Mesendoderm (in vitro differentiated cells): ENCODE results near the gene DBH.

Experiments
- DNase-seq: peaks from one replicate; pipeline ENCODE4 v3.0.0; 2013
- H2AK5ac ChIP-seq: 2 replicates; pipeline ENCODE4 v1.6.1; 2013; ENCODE audit warnings: low read length, inconsistent platforms
- H2BK120ac ChIP-seq: 2 replicates; pipeline ENCODE4 v1.6.1; 2013; ENCODE audit warnings: low read depth, mild to moderate bottlenecking, low read length, moderate library complexity, mixed read lengths
- H2BK15ac ChIP-seq: replicated peaks from 2 replicates; pipeline ENCODE4 v1.6.1; 2013; ENCODE audit warnings: low read depth, mild to moderate bottlenecking, moderate library complexity
- H2BK5ac ChIP-seq: 2 replicates; pipeline ENCODE4 v1.6.1; 2013; ENCODE audit warnings: low read length, inconsistent platforms
- H3K18ac ChIP-seq: 2 replicates; pipeline ENCODE4 v1.6.1; 2013; ENCODE audit warnings: mild to moderate bottlenecking, low read length, mixed read lengths
- H3K23ac ChIP-seq: one replicate; pipeline ENCODE4 v1.6.1; 2013; ENCODE audit warnings: low read length
- H3K27ac ChIP-seq: 2 replicates; pipeline ENCODE4 v1.5.1; 2013; ENCODE audit warnings: low read depth, mild to moderate bottlenecking, inconsistent platforms, low read length, moderate library complexity
- H3K27me3 ChIP-seq: 2 replicates; pipeline ENCODE4 v1.6.1; 2013; ENCODE audit warnings: low read length, control low read depth, mild to moderate bottlenecking, inconsistent platforms; ENCODE audit not compliant: insufficient read depth, poor library complexity
- H3K36me3 ChIP-seq: 2 replicates; pipeline ENCODE4 v1.6.1; 2013; ENCODE audit warnings: low read length, inconsistent platforms; ENCODE audit not compliant: control insufficient read depth, insufficient read depth
- H3K4ac ChIP-seq: one replicate; pipeline ENCODE4 v1.6.1; 2013; ENCODE audit warnings: low read depth, mild to moderate bottlenecking, low read length, moderate library complexity
- H3K4me1 ChIP-seq: 2 replicates; pipeline ENCODE4 v1.6.1; 2013; ENCODE audit warnings: low read depth, low read length, inconsistent platforms; ENCODE audit not compliant: control insufficient read depth
- H3K4me2 ChIP-seq: 2 replicates; pipeline ENCODE4 v1.6.1; 2013; ENCODE audit warnings: low read length
- H3K4me3 ChIP-seq: 2 replicates; pipeline ENCODE4 v1.5.1; 2013; ENCODE audit warnings: mild to moderate bottlenecking, low read length
- H3K56ac ChIP-seq: one replicate; pipeline ENCODE4 v1.6.1; 2013; ENCODE audit warnings: low read length
- H3K79me1 ChIP-seq: 2 replicates; pipeline ENCODE4 v1.6.1; 2013; ENCODE audit warnings: low read length, inconsistent platforms
- H3K79me2 ChIP-seq: 2 replicates; pipeline ENCODE4 v1.6.1; 2013; ENCODE audit warnings: mild to moderate bottlenecking, low read length; ENCODE audit not compliant: control insufficient read depth, insufficient read depth
- H3K9ac ChIP-seq: 2 replicates; pipeline ENCODE4 v1.6.1; 2013; ENCODE audit warnings: low read length, inconsistent platforms
- H4K5ac ChIP-seq: one replicate; pipeline ENCODE4 v1.6.1; 2013; ENCODE audit warnings: low read length
- H4K8ac ChIP-seq: one replicate; pipeline ENCODE4 v1.6.1; 2013; ENCODE audit warnings: low read depth, mild to moderate bottlenecking, control low read depth, low read length, moderate library complexity
- WGBS: extraction: QIAGEN DNeasy Blood & Tissue Kit; methylation state at CpG from one replicate; pipeline ENCODE4 v1.1.7; 2013; ENCODE audit warnings: low lambda C conversion rate, missing lambda C conversion rate; ENCODE audit not compliant: insufficient coverage; ENCODE audit errors: extremely low coverage; 5-methylcytosine and 5-hydroxymethylcytosine counted together

Gene DBH

DNA sequence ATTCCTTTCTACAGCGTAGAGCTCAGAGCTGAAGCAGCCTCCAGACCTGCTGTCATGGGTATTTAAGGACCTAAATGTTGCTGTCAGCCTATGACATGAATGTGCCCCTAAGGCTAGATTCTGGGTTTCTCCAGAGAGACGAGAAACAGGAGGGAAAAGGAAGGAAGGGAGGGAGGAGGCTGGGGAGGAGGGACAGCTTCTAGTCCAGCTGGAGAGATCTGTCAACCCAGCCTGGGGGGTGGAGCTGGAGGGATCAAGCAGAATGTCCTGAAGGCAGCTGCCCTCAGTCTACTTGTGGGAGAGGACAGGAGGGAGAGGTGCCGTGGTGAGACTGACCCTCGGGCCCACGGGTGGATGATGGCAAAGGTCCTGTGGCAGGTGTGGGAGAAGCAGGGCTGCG, 1.1 kb upstream of the DBH start:
- WGBS: no CpG with 5 or more reads among the region's 6 CpGs
- Histone ChIP-seq H3K56ac (no peak overlapping the region), H2BK5ac (no peak overlapping the region), H3K27ac (no peak overlapping the region), H2AK5ac (no peak overlapping the region), H3K4me1 (no peaks in the 10 kb centered on the region), H3K79me1 (no peaks in the 10 kb centered on the region), H3K18ac (no peak overlapping the region), H3K9ac (no peak overlapping the region), H3K4ac (no peak overlapping the region), H3K27me3 (no peaks in the 10 kb centered on the region), H3K79me2 (no peaks in the 10 kb centered on the region), H2BK15ac (no peak overlapping the region), H4K8ac (no peak overlapping the region), H3K36me3 (no peaks in the 10 kb centered on the region), H3K4me3 (no peak overlapping the region), H3K23ac (no peak overlapping the region), H2BK120ac (no peak overlapping the region), H3K4me2 (no peak overlapping the region), H4K5ac (no peak overlapping the region)
- no peak for DNase-seq

DNA sequence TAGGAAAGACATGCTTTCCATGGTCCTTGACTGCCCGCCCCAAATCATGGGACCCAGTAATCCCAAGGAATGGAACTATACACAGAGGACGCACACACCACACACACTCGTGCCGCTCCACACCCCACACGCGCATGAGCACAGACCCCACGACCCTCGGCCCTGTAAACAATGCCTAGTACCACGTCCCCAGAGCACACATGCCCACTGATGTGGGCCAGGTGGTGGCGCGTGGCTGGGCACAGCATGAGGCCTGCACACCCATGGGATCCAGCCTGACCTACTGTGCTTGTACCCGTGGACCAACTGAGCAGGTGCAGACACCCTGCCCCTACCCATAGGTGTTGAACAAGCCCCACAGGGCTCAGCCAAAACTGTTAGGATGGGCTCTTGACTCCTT, 739 bp downstream of the DBH start:
- H3K27ac ChIP-seq: no peak overlapping the region
- no peak overlapping the region for H2BK5ac ChIP-seq
- H3K56ac ChIP-seq: no peak overlapping the region
- no peak overlapping the region for H3K4me2 ChIP-seq
- no peaks in the 10 kb centered on the region for H3K4me1 ChIP-seq
- H3K4ac ChIP-seq: no peak overlapping the region
- no peak overlapping the region for H2BK120ac ChIP-seq
- no peak overlapping the region for H4K5ac ChIP-seq
- no peak overlapping the region for H2BK15ac ChIP-seq
- DNase-seq: no peak
- H3K23ac ChIP-seq: no peak overlapping the region
- no peak overlapping the region for H4K8ac ChIP-seq
- H3K18ac ChIP-seq: no peak overlapping the region
- no peak overlapping the region for H2AK5ac ChIP-seq
- WGBS: no CpG with 5 or more reads among the region's 12 CpGs
- H3K79me1 ChIP-seq: no peaks in the 10 kb centered on the region
- no peak overlapping the region for H3K4me3 ChIP-seq
- H3K36me3 ChIP-seq: no peaks in the 10 kb centered on the region
- no peaks in the 10 kb centered on the region for H3K79me2 ChIP-seq
- H3K9ac ChIP-seq: no peak overlapping the region
- H3K27me3 ChIP-seq: no peaks in the 10 kb centered on the region

DNA sequence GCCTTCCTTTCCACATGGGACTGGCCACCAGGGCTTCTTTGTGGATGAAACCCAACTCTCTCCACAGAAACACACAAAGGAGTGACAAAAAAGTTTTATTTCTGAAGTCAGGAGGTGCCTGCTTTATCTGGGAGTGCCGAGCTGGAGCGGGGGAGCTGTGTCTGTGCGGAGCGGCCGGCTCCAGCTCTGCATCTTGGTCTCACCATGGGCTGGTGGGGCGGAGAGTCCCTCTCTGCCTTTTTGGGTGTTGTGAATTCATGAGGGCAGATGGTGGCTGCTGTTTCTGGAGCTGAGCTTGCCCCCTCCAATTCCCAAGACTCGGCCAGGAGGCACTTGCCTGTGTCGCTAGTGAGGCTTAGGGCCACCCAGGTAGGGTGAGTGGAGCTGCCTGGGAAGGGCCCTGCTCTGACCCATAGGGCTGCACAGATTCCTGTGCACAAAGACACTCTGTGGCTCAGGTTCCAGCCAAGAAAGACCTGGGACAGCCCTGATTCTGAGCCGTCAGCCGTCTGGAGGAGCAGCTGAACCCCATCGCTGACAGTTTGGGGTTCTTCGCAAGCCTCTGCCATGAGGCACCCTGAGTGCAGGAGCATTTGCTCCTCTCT, 1.4 kb downstream of the DBH start:
- Histone ChIP-seq H3K27me3 (no peaks in the 10 kb centered on the region), H2BK120ac (no peak overlapping the region), H3K23ac (no peak overlapping the region), H3K4ac (no peak overlapping the region), H3K4me1 (no peaks in the 10 kb centered on the region), H2BK15ac (no peak overlapping the region), H4K5ac (no peak overlapping the region), H3K18ac (no peak overlapping the region), H3K79me1 (no peaks in the 10 kb centered on the region), H3K56ac (no peak overlapping the region), H2AK5ac (no peak overlapping the region), H3K4me2 (no peak overlapping the region), H3K79me2 (no peaks in the 10 kb centered on the region), H2BK5ac (no peak overlapping the region), H3K9ac (no peak overlapping the region), H3K27ac (no peak overlapping the region), H3K36me3 (no peaks in the 10 kb centered on the region), H3K4me3 (no peak overlapping the region), H4K8ac (no peak overlapping the region)
- no CpG with 5 or more reads among the region's 12 CpGs for WGBS
- no peak for DNase-seq

DNA sequence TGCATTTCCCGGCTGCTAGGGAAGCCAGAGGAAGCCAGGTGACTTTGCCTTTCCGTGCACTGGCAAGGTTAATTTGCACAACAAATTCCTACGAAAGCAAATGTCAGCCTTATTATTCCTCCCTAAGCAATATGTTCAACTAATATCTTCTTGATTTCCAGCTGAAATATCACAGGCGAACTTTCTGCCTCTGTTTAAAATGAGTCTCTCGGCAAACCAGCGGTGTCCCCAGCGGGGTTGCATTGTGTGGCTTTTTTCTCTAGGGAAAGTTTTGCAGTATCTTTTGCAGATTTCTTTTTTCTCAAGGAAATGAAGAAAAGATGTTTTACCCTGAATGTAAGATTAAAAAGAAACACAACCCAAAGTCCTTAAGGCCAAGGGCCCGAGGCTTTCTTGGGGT, 1.9 kb downstream of the DBH start:
- Histone ChIP-seq H3K23ac (no peak overlapping the region), H4K5ac (no peak overlapping the region), H3K4me3 (no peak overlapping the region), H2BK15ac (no peak overlapping the region), H3K27me3 (no peaks in the 10 kb centered on the region), H2AK5ac (no peak overlapping the region), H3K56ac (no peak overlapping the region), H3K36me3 (no peaks in the 10 kb centered on the region), H3K79me2 (no peaks in the 10 kb centered on the region), H2BK120ac (no peak overlapping the region), H4K8ac (no peak overlapping the region), H3K4me2 (no peak overlapping the region), H3K4ac (no peak overlapping the region), H3K4me1 (no peaks in the 10 kb centered on the region), H3K79me1 (no peaks in the 10 kb centered on the region), H3K18ac (no peak overlapping the region), H3K9ac (no peak overlapping the region), H3K27ac (no peak overlapping the region), H2BK5ac (no peak overlapping the region)
- WGBS: no CpG with 5 or more reads among the region's 8 CpGs
- DNase-seq: no peak

DNA sequence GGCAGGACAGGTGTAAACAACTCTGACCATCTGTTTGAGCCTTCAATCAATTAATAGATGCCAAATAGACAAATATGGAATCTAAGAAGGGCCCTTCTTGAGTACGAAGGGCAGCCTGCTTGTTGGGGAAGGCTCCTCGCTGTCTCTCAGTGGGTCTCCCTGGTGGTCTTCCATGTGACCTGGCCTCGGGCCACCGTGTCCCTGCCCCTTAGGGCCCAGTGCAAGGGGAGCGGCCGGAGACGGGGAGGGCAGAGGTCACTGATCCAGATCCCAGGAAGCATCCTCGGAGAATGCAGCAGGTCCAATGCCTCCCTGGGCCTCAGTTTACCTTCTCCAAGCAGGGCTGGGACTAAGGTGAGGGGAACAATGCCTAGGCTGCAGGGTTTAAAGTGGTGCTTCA, 2.5 kb downstream of the DBH start:
- no peak for DNase-seq
- H3K4me3 ChIP-seq: no peak overlapping the region
- H3K4me2 ChIP-seq: no peak overlapping the region
- H3K36me3 ChIP-seq: no peaks in the 10 kb centered on the region
- H4K5ac ChIP-seq: no peak overlapping the region
- no peak overlapping the region for H3K18ac ChIP-seq
- H3K4ac ChIP-seq: no peak overlapping the region
- no peak overlapping the region for H3K56ac ChIP-seq
- no peaks in the 10 kb centered on the region for H3K79me2 ChIP-seq
- H3K9ac ChIP-seq: no peak overlapping the region
- H2BK120ac ChIP-seq: no peak overlapping the region
- no peaks in the 10 kb centered on the region for H3K79me1 ChIP-seq
- no peaks in the 10 kb centered on the region for H3K27me3 ChIP-seq
- H4K8ac ChIP-seq: no peak overlapping the region
- H2BK5ac ChIP-seq: no peak overlapping the region
- H2AK5ac ChIP-seq: no peak overlapping the region
- no peak overlapping the region for H3K27ac ChIP-seq
- no peak overlapping the region for H2BK15ac ChIP-seq
- WGBS: no CpG with 5 or more reads among the region's 8 CpGs
- H3K4me1 ChIP-seq: no peaks in the 10 kb centered on the region
- H3K23ac ChIP-seq: no peak overlapping the region

DNA sequence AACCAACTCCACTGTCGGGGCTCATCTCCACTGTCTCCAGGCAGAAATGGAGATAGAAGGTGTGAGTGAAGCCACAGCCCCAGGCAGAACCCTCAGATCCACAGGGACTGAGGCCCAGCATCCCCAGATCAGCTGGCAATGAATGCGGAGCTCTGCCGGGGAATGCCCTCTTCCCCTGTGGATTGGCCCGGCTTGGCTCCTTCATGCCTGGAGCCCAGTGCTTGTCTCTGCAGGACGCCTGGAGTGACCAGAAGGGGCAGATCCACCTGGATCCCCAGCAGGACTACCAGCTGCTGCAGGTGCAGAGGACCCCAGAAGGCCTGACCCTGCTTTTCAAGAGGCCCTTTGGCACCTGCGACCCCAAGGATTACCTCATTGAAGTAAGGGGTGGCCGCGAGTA, 3.5 kb downstream of the DBH start:
- no peak overlapping the region for H3K27ac ChIP-seq
- no peak overlapping the region for H2BK120ac ChIP-seq
- H3K56ac ChIP-seq: no peak overlapping the region
- no peaks in the 10 kb centered on the region for H3K36me3 ChIP-seq
- H3K4me1 ChIP-seq: no peaks in the 10 kb centered on the region
- H4K5ac ChIP-seq: no peak overlapping the region
- no CpG with 5 or more reads among the region's 8 CpGs for WGBS
- no peak overlapping the region for H3K4ac ChIP-seq
- no peaks in the 10 kb centered on the region for H3K79me1 ChIP-seq
- no peak overlapping the region for H3K9ac ChIP-seq
- H3K27me3 ChIP-seq: no peaks in the 10 kb centered on the region
- H4K8ac ChIP-seq: no peak overlapping the region
- H3K23ac ChIP-seq: no peak overlapping the region
- H3K4me3 ChIP-seq: no peak overlapping the region
- no peak overlapping the region for H3K18ac ChIP-seq
- no peak overlapping the region for H2BK15ac ChIP-seq
- H3K79me2 ChIP-seq: no peaks in the 10 kb centered on the region
- no peak for DNase-seq
- H3K4me2 ChIP-seq: no peak overlapping the region
- no peak overlapping the region for H2AK5ac ChIP-seq
- no peak overlapping the region for H2BK5ac ChIP-seq
